Fibroblast of peridontal ligament (primary cell): ENCODE data around the gene GLIPR1.
"Not testable (repeated sequence)": the region's sequence is repeated elsewhere in the genome, so short reads cannot be mapped to it uniquely, and the experiment has no call there.

Experiments used
- DNase-seq: peaks from one replicate; pipeline ENCODE4 v3.0.0-alpha.2; 2010; ENCODE audit errors: extremely low read depth

The GLIPR1 gene

GRCh38 chr12:75511116-75512048 lies 30.8 kb downstream of the GLIPR1 start, which contains the start of gene KRR1:
KRR1 (minus strand) TSS chr12:75511609; CDS start chr12:75511597, 12 bp downstream.
- peak; percentile 99 for DNase-seq

GRCh38 chr12:75521224-75521623 lies 40.7 kb downstream of the GLIPR1 start:
- DNase-seq: not testable (repeated sequence)

- DNase-seq: not testable (repeated sequence)
Measured at GRCh38 chr12:75522124-75522523, 41.6 kb downstream of the GLIPR1 start.

- peak; percentile 53 for DNase-seq
Measured at GRCh38 chr12:75525263-75525662, 44.7 kb downstream of the GLIPR1 start.

GRCh38 chr12:75526655-75527511 lies 46.3 kb downstream of the GLIPR1 start:
- DNase-seq: peak; percentile 86

- no peak for DNase-seq
Measured at GRCh38 chr12:75528272-75528671, 47.7 kb downstream of the GLIPR1 start.

GRCh38 chr12:75528692-75529091 lies 48.1 kb downstream of the GLIPR1 start:
- no peak for DNase-seq

- DNase-seq: no peak
Measured at GRCh38 chr12:75529316-75529715, 48.8 kb downstream of the GLIPR1 start.

GRCh38 chr12:75529826-75530225 lies 49.3 kb downstream of the GLIPR1 start:
- DNase-seq: no peak

GRCh38 chr12:75533239-75533638 lies 52.7 kb downstream of the GLIPR1 start:
- no peak for DNase-seq

GRCh38 chr12:75539889-75540288 lies 59.3 kb downstream of the GLIPR1 start:
- no peak for DNase-seq

- peak; percentile 81 for DNase-seq
Measured at GRCh38 chr12:75542942-75543341, 62.4 kb downstream of the GLIPR1 start.

- DNase-seq: no peak
Measured at GRCh38 chr12:75543529-75543928, 63.0 kb downstream of the GLIPR1 start.

- no peak for DNase-seq
Measured at GRCh38 chr12:75545636-75546035, 65.1 kb downstream of the GLIPR1 start.

GRCh38 chr12:75548879-75549278 lies 68.3 kb downstream of the GLIPR1 start:
- no peak for DNase-seq

- no peak for DNase-seq
Measured at GRCh38 chr12:75549989-75550388, 69.4 kb downstream of the GLIPR1 start.

GRCh38 chr12:75550401-75551240 lies 70.1 kb downstream of the GLIPR1 start:
- no peak for DNase-seq

GRCh38 chr12:75551477-75551876 lies 70.9 kb downstream of the GLIPR1 start:
- DNase-seq: no peak

GRCh38 chr12:75553398-75553797 lies 72.8 kb downstream of the GLIPR1 start:
- DNase-seq: no peak
